ENCODE data around the gene C6orf62.

GRCh38 chr6:24763578-24763977 is 44.6 kb upstream of the C6orf62 start:
- TF ChIP-seq USF2 (IDR thresholded peaks at IDR 0.05; ENCODE audit: low read depth, low read length) = no peak
- TF ChIP-seq POLR2A (IDR thresholded peaks at IDR 0.05; ENCODE audit: low read depth, low read length) = no peak
- TF ChIP-seq RFX5 (IDR thresholded peaks at IDR 0.05; ENCODE audit: low read depth, low read length) = no peak
- no peak for TF ChIP-seq SMC3 (IDR thresholded peaks at IDR 0.05; ENCODE audit: low read depth, low read length)
- no peak for TF ChIP-seq CTCF (conservative IDR thresholded peaks at IDR 0.05; ENCODE audit: low read depth, low read length)
- TF ChIP-seq CEBPB (IDR thresholded peaks at IDR 0.05; ENCODE audit: low read depth, low read length) = no peak
- TF ChIP-seq RCOR1 (IDR thresholded peaks at IDR 0.05; ENCODE audit: insufficient replicate concordance, low read length) = no peak
- no peak for TF ChIP-seq MXI1 (IDR thresholded peaks at IDR 0.05; ENCODE audit: borderline replicate concordance, low read depth, low read length)
- no peak for TF ChIP-seq BHLHE40 (IDR thresholded peaks at IDR 0.05; ENCODE audit: low read depth, low read length)
- no peak for TF ChIP-seq RAD21 (IDR thresholded peaks at IDR 0.05; ENCODE audit: low read length)

Measured in IMR-90 (cell line).